HG03066 (cell line): Measurements from ENCODE around the gene CELF5.

Experiments used
- ATAC-seq: cut with Tn5 transposase; IDR thresholded peaks from one replicate; pipeline ENCODE4 v1.9.1; 2021; ENCODE audit warnings: low read depth; ENCODE audit not compliant: unreplicated experiment

Gene CELF5

GRCh38 chr19:3224346-3225168 lies at the start of gene CELF5:
CELF5 (plus strand) TSS chr19:3224661; CDS start chr19:3224740, 79 bp downstream.
- ATAC-seq: no peak

GRCh38 chr19:3175781-3176714 lies 48.4 kb upstream of the CELF5 start:
- ATAC-seq: no peak

- no peak for ATAC-seq
Observed at GRCh38 chr19:3176715-3177501, 47.6 kb upstream of the CELF5 start.

DNA sequence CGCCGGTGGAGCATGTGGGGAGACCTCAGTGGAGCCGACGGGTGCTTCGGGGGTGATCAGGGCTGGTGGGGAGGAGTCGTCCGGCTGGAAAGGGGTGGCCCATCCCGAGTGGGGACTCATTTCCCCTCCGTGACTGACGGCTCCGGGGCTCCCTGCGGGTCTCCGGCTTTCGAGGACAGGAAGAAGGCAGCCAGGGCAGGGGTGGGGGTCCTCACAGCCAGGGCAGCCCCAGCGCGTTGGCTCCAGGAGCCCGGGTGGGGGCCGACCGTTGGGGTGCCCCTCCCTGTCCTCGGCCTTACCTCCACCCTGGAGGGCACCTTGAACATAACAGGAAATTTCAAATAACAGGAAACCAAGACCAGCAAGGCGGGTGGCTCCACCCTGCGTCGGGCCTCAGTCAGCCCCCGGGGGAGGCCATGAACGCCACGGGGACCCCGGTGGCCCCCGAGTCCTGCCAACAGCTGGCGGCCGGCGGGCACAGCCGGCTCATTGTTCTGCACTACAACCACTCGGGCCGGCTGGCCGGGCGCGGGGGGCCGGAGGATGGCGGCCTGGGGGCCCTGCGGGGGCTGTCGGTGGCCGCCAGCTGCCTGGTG lies 46.0 kb upstream of the CELF5 start, which contains the start of gene S1PR4:
S1PR4 (plus strand) TSS at position 393 of the 596 bp plus-strand sequence; CDS start at position 417, 24 bp downstream.
- ATAC-seq: no peak

DNA sequence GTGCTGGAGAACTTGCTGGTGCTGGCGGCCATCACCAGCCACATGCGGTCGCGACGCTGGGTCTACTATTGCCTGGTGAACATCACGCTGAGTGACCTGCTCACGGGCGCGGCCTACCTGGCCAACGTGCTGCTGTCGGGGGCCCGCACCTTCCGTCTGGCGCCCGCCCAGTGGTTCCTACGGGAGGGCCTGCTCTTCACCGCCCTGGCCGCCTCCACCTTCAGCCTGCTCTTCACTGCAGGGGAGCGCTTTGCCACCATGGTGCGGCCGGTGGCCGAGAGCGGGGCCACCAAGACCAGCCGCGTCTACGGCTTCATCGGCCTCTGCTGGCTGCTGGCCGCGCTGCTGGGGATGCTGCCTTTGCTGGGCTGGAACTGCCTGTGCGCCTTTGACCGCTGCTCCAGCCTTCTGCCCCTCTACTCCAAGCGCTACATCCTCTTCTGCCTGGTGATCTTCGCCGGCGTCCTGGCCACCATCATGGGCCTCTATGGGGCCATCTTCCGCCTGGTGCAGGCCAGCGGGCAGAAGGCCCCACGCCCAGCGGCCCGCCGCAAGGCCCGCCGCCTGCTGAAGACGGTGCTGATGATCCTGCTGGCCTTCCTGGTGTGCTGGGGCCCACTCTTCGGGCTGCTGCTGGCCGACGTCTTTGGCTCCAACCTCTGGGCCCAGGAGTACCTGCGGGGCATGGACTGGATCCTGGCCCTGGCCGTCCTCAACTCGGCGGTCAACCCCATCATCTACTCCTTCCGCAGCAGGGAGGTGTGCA lies 45.3 kb upstream of the CELF5 start:
- no peak for ATAC-seq

DNA sequence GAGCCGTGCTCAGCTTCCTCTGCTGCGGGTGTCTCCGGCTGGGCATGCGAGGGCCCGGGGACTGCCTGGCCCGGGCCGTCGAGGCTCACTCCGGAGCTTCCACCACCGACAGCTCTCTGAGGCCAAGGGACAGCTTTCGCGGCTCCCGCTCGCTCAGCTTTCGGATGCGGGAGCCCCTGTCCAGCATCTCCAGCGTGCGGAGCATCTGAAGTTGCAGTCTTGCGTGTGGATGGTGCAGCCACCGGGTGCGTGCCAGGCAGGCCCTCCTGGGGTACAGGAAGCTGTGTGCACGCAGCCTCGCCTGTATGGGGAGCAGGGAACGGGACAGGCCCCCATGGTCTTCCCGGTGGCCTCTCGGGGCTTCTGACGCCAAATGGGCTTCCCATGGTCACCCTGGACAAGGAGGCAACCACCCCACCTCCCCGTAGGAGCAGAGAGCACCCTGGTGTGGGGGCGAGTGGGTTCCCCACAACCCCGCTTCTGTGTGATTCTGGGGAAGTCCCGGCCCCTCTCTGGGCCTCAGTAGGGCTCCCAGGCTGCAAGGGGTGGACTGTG lies 44.6 kb upstream of the CELF5 start:
- ATAC-seq: no peak

DNA sequence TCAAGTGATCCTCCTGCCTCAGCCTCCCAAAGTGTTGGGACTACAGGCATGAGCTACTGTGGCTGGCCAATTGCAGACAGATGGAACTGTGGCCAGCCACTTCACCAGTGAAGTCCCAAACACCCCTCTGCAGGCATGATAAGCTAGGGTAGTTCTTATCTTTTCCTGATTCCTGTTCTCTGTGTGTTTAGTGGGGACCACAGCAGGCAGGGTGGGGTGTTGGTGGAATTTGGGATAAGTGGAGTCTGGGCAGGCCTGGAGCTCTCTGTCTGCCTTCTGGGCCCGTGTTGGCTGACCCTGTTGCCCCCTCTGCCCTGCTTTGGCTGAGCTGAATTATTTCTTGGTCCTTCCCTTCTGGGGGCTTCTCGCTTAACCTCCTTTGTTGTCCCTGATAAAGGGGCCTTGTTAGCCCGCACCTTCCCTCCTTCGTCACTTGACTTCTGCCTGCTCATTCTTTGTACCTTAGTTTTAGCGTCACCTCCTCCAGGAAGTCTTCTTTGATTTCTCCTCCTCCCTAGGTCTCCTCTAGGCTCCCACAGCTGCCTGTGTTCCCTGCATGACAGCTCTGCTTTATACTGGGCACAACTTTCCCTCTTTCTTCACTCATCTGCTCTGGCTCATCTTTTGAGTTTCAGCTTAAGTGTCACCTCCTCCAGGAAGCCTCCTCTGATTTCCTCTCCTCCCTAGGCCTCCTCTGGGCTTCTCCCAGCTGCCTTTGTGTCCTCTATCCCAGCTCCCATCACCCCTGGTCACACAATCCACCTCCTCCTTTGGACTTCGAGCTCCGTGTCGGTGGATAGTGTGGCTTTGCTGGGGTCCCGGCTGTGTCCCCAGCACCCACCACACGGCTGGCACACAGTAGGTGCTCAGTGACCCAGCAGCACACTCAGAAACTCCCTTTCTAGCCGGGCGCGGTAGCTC lies 40.5 kb upstream of the CELF5 start:
- no peak for ATAC-seq

- ATAC-seq: peak; percentile 31
Observed at GRCh38 chr19:3184847-3185460, 39.5 kb upstream of the CELF5 start.

DNA sequence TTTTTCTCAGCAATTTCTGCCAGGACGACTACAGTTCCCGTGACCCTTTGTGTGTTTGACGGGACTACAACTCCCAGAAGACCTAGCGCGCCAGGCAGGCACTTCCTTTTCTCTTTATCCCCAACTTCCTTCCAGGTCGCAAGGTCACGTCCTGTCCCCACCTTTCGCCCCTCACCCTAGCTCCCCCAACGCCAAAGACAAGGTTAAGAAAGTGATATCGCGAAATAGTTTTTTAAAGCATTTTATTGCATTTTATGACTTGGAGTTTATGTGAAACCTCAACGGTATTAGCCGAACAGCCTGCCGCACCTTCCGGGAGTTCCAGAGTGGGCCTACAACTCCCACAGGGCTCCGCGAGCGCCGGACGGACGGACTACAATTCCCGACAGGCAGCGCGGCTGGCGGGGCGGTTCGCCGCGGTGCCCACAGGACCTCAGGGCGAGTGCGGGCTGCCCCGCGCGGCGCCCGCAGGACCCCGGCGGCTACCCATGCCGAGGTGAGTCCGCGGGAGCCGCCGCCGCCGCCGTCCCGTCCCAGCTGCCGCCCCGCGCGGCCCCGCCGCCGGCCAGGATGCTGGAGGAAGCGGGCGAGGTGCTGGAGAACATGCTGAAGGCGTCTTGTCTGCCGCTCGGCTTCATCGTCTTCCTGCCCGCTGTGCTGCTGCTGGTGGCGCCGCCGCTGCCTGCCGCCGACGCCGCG lies 38.9 kb upstream of the CELF5 start, which contains the start of gene NCLN:
NCLN (plus strand) TSS at position 470 of the 699 bp plus-strand sequence; CDS start at position 571, 101 bp downstream.
- peak; percentile 68 for ATAC-seq

GRCh38 chr19:3186160-3186688 lies 38.2 kb upstream of the CELF5 start:
- ATAC-seq: peak; percentile 36

GRCh38 chr19:3186891-3187661 lies 37.4 kb upstream of the CELF5 start:
- no peak for ATAC-seq

DNA sequence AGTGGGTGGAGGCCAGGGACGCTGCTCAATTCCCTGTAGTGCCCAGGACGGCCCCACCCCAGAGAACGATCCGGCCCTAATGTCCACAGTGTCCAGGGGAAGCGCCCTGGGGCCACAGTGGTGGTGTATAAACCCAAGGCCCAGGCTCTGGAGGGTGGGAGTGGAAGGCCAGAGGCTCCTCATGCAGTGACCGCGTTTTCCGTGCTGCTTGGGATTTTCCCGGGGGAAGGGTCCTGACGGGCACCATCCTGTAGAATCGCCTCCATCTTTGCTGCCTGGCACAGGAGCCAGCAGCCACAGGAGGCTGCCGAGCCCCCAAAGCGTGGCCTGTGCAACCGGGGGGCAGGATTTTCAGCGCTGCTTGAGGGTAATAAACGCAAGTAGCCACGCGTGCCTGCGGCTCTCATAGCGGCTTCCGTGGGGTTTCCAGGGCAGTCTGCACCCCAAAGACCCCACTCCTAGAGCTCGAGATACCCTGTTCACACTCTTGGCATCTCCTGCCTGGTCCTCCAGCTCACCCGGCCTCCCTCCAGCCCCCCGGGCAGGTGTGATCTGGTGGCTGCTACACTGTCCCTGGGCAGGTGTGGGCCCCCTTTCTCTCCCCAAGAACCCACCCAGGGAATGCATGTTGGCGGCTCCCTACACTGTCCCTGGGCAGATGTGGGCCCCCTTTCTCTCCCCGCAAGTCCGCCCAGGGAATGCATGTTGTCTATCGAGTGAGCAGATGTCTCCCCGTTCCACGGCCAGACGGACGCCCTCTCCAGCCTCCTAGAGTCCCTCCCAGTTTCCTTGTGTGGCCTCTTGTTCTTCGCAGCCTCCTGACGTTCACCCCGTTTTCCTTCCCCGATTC lies 36.6 kb upstream of the CELF5 start:
- ATAC-seq: no peak

DNA sequence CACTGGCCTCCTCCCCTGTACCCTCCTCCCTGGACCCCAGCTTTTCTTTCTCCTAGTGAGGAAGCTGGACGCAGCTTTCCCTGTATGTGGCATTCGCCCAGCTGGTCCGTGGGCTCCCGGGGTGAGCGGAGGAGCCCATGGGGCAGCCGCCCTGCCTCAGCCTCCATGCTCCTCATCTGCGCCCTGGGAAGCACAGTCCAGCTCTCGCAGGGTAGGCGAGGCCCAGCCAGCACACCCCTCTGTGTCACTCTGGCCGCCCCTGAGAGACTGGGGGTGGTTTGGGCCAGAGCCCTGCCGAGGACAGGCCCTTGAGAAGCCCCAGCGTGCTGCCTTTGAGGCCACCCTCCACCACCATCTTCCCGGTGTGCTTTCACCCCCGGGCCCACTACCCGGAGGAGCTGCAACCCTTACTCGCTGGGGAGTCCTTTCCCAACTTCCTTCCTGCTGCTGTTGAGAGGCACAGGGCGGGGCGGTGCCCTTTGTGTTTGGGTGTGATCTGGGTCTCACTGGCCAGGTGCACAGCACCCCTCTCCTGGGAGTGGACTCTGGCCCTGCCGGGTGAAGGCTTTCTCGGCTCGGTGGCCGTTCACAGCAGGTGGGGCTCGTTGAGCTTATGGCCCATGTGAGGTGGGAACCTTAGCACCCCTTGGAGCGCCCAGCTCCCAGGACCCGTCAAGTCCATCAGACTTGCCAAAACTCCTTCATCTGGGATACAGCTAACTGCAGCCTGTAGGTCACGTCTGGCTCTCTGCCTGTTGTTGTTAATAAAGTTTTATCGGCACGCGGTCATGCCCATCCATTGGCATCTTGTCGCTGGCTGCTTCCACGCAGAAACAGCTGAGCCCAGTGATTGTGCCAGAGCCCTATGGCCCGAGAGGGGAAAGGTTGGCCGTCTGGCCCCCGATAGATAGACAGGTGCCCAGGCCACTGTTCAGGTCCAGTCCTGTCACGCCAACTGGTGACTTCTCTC lies 35.5 kb upstream of the CELF5 start:
- no peak for ATAC-seq
